Activated CD4-positive, alpha-beta T cell treated with anti-CD3 and anti-CD28 coated beads, Interleukin-2, amount 10 ng/mL, durations not matched to agents 7 days and 5 days (primary cell): Measurements from ENCODE around the gene HOXD13. TPM values are rescaled to one million over a fixed set of nuclear protein-coding genes. Genes with fewer than 3 reads are reported as not detected.

Source experiments
- CTCF ChIA-PET: fragments of 350-600 bp; sonication (Branson Sonifier 250); formaldehyde crosslinking; loops from one replicate; lab custom pipeline; 2021; ENCODE audit warnings: antibody characterized with exemption; lab: Charles Lee
- POLR2A ChIA-PET: fragments of 350-600 bp; sonication (Branson Sonifier 250); formaldehyde crosslinking; loops from one replicate; lab custom pipeline; 2021; ENCODE audit warnings: antibody characterized with exemption; lab: Charles Lee
- DNase-seq: peaks from one replicate; pipeline ENCODE4 v3.0.0-alpha.2; 2020
- H3K27ac Mint-ChIP-seq: one replicate; pipeline ENCODE4 v1.8.0; 2021; ENCODE audit warnings: mild to moderate bottlenecking, moderate library complexity, mixed read lengths
- H3K27me3 Mint-ChIP-seq: one replicate; pipeline ENCODE4 v1.8.0; 2021; ENCODE audit warnings: mixed read lengths
- H3K36me3 Mint-ChIP-seq: one replicate; pipeline ENCODE4 v1.8.0; 2021; ENCODE audit warnings: low read depth, mixed read lengths
- H3K4me1 Mint-ChIP-seq: one replicate; pipeline ENCODE4 v1.8.0; 2021; ENCODE audit warnings: mixed read lengths
- H3K4me3 Mint-ChIP-seq: one replicate; pipeline ENCODE4 v1.8.0; 2021; ENCODE audit warnings: mild to moderate bottlenecking, moderate library complexity, mixed read lengths
- H3K9me3 Mint-ChIP-seq: one replicate; pipeline ENCODE4 v1.8.0; 2021; ENCODE audit warnings: mixed read lengths
- total RNA-seq, 2 experiments: library from RNA; stranded (reverse); gene quantifications; one replicate each; pipeline ENCODE4 v1.2.3, GENCODE V29; 2021

HOXD13 gene
- total RNA-seq, 2 experiments from 2014 or later: not detected

- ChIA-PET POLR2A (no interaction called here), CTCF (interaction anchor here (1.2 to 1.6 kb wide), 3 partner anchors 57 to 83 kb away, joined by 3 to 4 read pairs (median 4); no protein-coding TSS in a partner anchor)
- H3K36me3 Mint-ChIP-seq: peaks cover 3% of the 10 kb centered on the region
- H3K4me3 Mint-ChIP-seq: no peak overlapping the region
- peaks cover 5% of the 10 kb centered on the region for H3K9me3 Mint-ChIP-seq
- peaks cover 80% of the 10 kb centered on the region for H3K27me3 Mint-ChIP-seq
- peaks cover 6% of the 10 kb centered on the region for H3K4me1 Mint-ChIP-seq
- no peak overlapping the region for H3K27ac Mint-ChIP-seq
- no peak for DNase-seq
Observed at GRCh38 chr2:176075481-176075880, 17.0 kb upstream of the HOXD13 start.

GRCh38 chr2:176076063-176076462 is 16.5 kb upstream of the HOXD13 start:
- POLR2A ChIA-PET: no interaction called here
- Mint-ChIP-seq H3K27ac (no peak overlapping the region), H3K4me1 (peaks cover 7% of the 10 kb centered on the region), H3K4me3 (no peak overlapping the region), H3K9me3 (peaks cover 5% of the 10 kb centered on the region), H3K36me3 (peaks cover 3% of the 10 kb centered on the region), H3K27me3 (peaks cover 81% of the 10 kb centered on the region)
- CTCF ChIA-PET: interaction anchor here (1.6 kb wide), 1 partner anchor 57 kb away, joined by 4 read pairs; no protein-coding TSS in a partner anchor
- no peak for DNase-seq

- peaks cover 10% of the 10 kb centered on the region for H3K4me1 Mint-ChIP-seq
- POLR2A ChIA-PET: no interaction called here
- CTCF ChIA-PET: interaction anchor here (0.7 kb wide), 1 partner anchor 377 kb away, joined by 3 read pairs; no protein-coding TSS in a partner anchor
- no peak for DNase-seq
- peaks cover 3% of the 10 kb centered on the region for H3K36me3 Mint-ChIP-seq
- H3K27ac Mint-ChIP-seq: no peak overlapping the region
- H3K9me3 Mint-ChIP-seq: peaks cover 5% of the 10 kb centered on the region
- no peak overlapping the region for H3K4me3 Mint-ChIP-seq
- peaks cover 80% of the 10 kb centered on the region for H3K27me3 Mint-ChIP-seq
Observed at GRCh38 chr2:176076796-176077195, 15.7 kb upstream of the HOXD13 start.

DNA sequence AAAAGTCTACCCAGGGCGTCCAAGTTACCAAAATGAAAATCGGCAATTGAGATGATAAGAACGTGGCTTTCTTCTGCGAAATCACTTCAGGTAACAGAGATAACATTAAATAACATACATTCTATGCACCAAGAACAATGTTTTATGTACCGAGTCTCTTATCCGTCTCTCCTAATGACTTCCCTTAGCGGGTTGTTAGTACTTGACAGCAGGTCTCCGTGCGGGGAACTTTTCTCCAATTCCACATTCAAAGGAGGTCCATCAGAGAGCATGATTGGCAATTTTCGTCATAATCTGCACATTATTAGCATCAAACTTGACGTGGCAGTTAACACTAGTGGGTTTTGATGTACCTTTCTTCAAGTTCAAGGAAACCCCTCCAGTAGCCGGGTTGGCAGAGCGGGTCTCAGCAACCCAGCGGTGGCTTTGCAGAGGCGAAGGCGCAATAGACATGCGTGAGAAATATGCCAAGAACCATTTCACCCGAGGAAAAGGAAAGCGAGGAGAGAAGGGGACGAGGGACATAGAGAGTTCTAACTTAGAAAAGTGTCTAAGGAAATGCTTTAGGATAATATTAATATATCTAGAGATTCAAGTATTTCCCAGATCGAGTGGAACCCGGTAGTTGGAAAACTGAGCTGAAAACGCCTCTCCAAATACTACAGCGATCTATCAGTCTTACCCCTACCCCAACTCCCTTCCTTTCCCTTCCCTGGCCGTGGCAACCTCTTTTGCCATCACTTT is 13.8 kb upstream of the HOXD13 start:
- Mint-ChIP-seq H3K36me3 (peaks cover 3% of the 10 kb centered on the region), H3K27me3 (peaks cover 79% of the 10 kb centered on the region), H3K9me3 (peaks cover 5% of the 10 kb centered on the region), H3K4me1 (peaks cover 10% of the 10 kb centered on the region), H3K4me3 (peak overlapping the region; percentile 51), H3K27ac (peak overlapping the region; percentile 79)
- DNase-seq: no peak
- CTCF ChIA-PET: interaction anchor here (0.9 to 1.8 kb wide), 2 partner anchors 53 to 83 kb away, joined by 3 to 4 read pairs; no protein-coding TSS in a partner anchor
- POLR2A ChIA-PET: no interaction called here

- peak overlapping the region; percentile 79 for H3K27ac Mint-ChIP-seq
- H3K4me3 Mint-ChIP-seq: peak overlapping the region; percentile 51
- ChIA-PET CTCF (interaction anchor here (0.9 to 1.8 kb wide), 2 partner anchors 52 to 82 kb away, joined by 3 to 4 read pairs; no protein-coding TSS in a partner anchor), POLR2A (no interaction called here)
- peaks cover 81% of the 10 kb centered on the region for H3K27me3 Mint-ChIP-seq
- DNase-seq: no peak
- H3K9me3 Mint-ChIP-seq: peaks cover 5% of the 10 kb centered on the region
- peaks cover 3% of the 10 kb centered on the region for H3K36me3 Mint-ChIP-seq
- peaks cover 10% of the 10 kb centered on the region for H3K4me1 Mint-ChIP-seq
Observed at GRCh38 chr2:176079285-176079830, 13.2 kb upstream of the HOXD13 start.

DNA sequence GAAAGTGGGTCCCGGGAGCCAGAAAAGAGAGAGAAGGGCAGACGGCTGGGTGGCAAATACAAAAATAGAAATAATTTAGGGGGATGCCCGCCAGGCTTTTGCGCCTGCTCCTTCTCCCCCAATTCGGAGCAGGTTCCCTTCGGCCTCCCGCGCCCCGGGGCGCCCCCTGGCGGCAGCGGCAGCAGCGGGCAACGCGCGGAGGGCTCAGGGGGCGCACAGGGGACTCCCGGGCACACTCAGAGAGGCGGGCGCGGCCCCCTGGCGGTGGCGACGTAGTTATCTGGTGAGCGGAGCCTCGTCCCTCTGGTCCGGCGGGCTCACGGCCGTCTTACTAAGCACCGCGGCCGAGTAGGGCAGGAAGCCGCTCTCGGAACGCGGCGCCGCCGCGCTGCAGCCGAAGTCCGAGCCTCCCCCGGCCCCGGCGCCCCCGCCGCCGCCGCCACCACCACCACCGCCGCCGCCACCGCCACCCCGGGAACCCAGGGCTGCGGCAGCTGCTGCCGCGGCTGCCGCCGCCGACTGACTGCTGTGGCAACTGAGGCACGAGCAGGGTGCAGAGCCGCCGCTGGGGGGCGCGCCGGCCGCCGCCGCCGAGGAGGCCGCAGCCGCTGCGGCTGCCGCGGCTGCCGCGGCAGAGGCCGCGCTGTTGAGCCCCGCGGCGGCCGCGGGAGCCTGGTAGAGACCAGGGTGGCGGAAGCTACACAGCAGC is 12.5 kb upstream of the HOXD13 start:
- Mint-ChIP-seq H3K36me3 (peaks cover 3% of the 10 kb centered on the region), H3K27me3 (peaks cover 81% of the 10 kb centered on the region), H3K27ac (peak overlapping the region; percentile 79), H3K4me3 (peak overlapping the region; percentile 51), H3K9me3 (peaks cover 5% of the 10 kb centered on the region), H3K4me1 (peaks cover 10% of the 10 kb centered on the region)
- ChIA-PET CTCF (interaction anchor here (0.9 to 2.2 kb wide), 6 partner anchors 15 to 82 kb away, joined by 3 to 6 read pairs (median 4); no protein-coding TSS in a partner anchor), POLR2A (no interaction called here)
- no peak for DNase-seq

DNA sequence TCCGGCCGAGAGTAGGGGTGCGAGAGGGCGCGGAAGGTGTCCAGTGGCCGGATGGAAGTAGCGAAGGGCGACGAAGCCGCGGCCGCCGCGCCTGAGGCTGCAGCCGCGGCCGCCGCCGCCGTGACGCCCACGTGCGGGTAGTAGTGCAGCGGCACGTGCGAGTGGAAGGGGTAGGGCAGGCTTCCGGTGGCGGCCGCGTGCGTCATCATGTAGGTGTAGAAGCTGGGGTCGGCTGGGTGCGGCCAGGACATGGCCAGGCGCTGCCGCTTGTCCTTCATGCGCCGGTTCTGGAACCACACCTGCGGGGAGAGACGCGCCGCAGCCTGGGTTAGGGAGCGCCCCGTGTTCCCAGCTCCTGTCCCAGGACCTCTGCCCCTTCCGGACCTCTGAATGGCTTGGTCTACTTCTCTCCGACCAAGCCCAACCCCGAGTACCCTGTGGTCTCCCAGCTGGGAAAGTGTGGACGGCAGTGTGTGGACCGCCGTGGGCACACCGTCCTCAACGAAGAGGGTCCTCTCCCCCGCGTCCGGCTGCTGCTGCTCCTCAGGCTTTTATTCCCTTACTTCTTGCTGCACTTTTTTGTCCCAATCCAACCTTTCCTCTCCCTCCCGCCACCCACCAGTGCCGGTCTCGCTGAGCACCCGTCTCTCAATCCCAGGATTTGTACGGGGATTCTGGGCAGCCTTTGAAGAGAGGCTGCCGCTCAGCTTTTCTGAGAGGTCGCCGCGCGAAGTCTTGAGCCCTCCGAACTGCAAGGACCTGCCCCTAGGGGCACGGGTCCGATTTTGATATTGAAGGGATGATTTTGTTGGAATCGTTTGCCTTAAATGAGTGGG is 11.8 kb upstream of the HOXD13 start:
- H3K27me3 Mint-ChIP-seq: peaks cover 82% of the 10 kb centered on the region

GRCh38 chr2:176081376-176081836 is 11.1 kb upstream of the HOXD13 start:
- Mint-ChIP-seq H3K36me3 (peaks cover 3% of the 10 kb centered on the region), H3K27ac (peak overlapping the region; percentile 73)
- no peak for DNase-seq

More for the DNA sequence above, 11.8 kb upstream of the HOXD13 start:
- peaks cover 10% of the 10 kb centered on the region for H3K4me1 Mint-ChIP-seq
- POLR2A ChIA-PET: no interaction called here
- peak overlapping the region; percentile 30 for H3K4me3 Mint-ChIP-seq
- peaks cover 3% of the 10 kb centered on the region for H3K36me3 Mint-ChIP-seq
- peak overlapping the region; percentile 73 for H3K27ac Mint-ChIP-seq
- H3K9me3 Mint-ChIP-seq: peaks cover 5% of the 10 kb centered on the region
- DNase-seq: no peak
- CTCF ChIA-PET: interaction anchor here (1.0 to 2.2 kb wide), 4 partner anchors 16 to 81 kb away, joined by 4 to 6 read pairs (median 5); no protein-coding TSS in a partner anchor

DNA sequence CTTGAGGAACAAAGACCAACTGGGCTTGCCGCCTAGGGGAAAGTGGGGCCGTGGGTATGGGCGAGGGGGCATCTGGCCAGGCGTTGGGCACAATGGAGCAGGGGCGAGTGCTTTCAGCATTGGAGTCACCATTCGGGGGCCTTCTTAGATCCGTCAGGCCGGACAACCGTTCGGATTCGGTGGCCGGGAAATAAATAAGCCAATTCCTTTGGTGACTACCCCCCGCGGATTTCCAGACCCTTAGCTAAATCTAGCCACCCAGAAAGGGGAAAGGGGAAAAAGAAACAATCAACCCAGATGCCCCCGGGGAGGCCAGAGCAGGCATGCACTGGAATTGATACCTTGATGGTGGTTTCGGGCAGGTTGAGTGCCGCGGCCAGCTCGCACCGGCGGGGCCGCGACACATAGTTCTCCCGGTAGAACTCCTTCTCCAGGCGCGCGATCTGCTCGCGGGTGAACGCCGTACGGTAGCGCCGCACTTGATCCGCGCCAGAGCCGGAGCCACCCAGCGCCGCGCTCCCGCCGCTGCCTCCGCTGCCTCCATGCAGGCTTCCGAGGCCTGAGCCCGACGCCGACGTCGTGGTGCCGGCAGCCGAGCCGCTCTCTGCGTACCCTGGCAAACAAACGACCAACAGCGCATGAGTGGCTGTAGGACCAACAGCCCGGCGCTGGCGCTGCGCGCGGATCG is 10.5 kb upstream of the HOXD13 start:
- H3K27ac Mint-ChIP-seq: peak overlapping the region; percentile 73

More at GRCh38 chr2:176081376-176081836, 11.1 kb upstream of the HOXD13 start:
- POLR2A ChIA-PET: no interaction called here
- H3K9me3 Mint-ChIP-seq: peaks cover 5% of the 10 kb centered on the region
- H3K4me3 Mint-ChIP-seq: peak overlapping the region; percentile 30
- CTCF ChIA-PET: interaction anchor here (1.2 to 2.2 kb wide), 5 partner anchors 16 to 81 kb away, joined by 3 to 6 read pairs (median 6); no protein-coding TSS in a partner anchor
- peaks cover 80% of the 10 kb centered on the region for H3K27me3 Mint-ChIP-seq
- H3K4me1 Mint-ChIP-seq: peaks cover 10% of the 10 kb centered on the region

DNA sequence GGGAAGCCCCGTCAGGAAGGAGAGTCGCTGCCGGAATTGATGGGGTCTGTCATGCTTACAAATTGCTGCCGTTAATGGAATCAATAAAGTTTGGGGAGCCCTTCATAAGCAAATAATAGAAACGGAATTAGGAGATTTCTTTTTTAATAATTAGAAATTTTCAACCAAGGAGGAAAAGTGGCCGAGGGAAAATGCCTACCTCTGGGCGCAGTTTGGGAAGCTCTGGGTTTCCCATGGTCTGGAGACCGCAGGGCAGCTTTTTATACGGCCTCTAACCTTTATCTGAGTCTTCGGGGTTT is 10.0 kb upstream of the HOXD13 start:
- Mint-ChIP-seq H3K4me3 (peak overlapping the region; percentile 40), H3K4me1 (peaks cover 10% of the 10 kb centered on the region), H3K36me3 (peaks cover 6% of the 10 kb centered on the region), H3K27me3 (peaks cover 83% of the 10 kb centered on the region), H3K27ac (peak overlapping the region; percentile 62), H3K9me3 (peaks cover 5% of the 10 kb centered on the region)
- POLR2A ChIA-PET: no interaction called here
- CTCF ChIA-PET: interaction anchor here (0.8 to 1.9 kb wide), 5 partner anchors 10 to 49 kb away, joined by 3 to 6 read pairs (median 3); no protein-coding TSS in a partner anchor
- no peak for DNase-seq

More for the DNA sequence above, 10.5 kb upstream of the HOXD13 start:
- peaks cover 6% of the 10 kb centered on the region for H3K36me3 Mint-ChIP-seq
- peak overlapping the region; percentile 10 for H3K4me3 Mint-ChIP-seq
- H3K9me3 Mint-ChIP-seq: peaks cover 5% of the 10 kb centered on the region
- peaks cover 82% of the 10 kb centered on the region for H3K27me3 Mint-ChIP-seq
- ChIA-PET POLR2A (no interaction called here), CTCF (interaction anchor here (0.8 to 2.2 kb wide), 5 partner anchors 13 to 50 kb away, joined by 3 to 6 read pairs (median 3); no protein-coding TSS in a partner anchor)
- H3K4me1 Mint-ChIP-seq: peaks cover 10% of the 10 kb centered on the region
- no peak for DNase-seq
